ENCODE data around the gene DYNLRB1. TPM values are rescaled to one million over a fixed set of nuclear protein-coding genes. Genes with fewer than 3 reads are reported as not detected.

Gene DYNLRB1
- total and polyA plus RNA-seq, 9 of the 15 experiments (the other 6 are each of a cell fraction or from before 2014, with no cell fraction given), result 48.7 to 358 (median 121) TPM

- POLR2A ChIA-PET, result interaction anchor here (0.6 to 1.1 kb wide), 4 partner anchors 23 to 1320 kb away, joined by 3 read pairs; no protein-coding TSS in a partner anchor
- FAIRE-seq, result no peak
- CTCF ChIA-PET (ENCODE audit: low intra/inter-chr PET ratio), result no interaction called here
Measured at GRCh38 chr20:34511891-34512265, 4.3 kb upstream of the DYNLRB1 start.

GRCh38 chr20:34512266-34512954, 3.8 kb upstream of the DYNLRB1 start:
- no peak for ATAC-seq
- no peak for DNase-seq (ENCODE audit: extremely low read depth in 1 of 4, low spot score in 3 of 4)
- Histone ChIP-seq H3K9me1 (ENCODE audit: control insufficient read depth, insufficient read depth, low read length) (no peaks in the 10 kb centered on the region), H2AFZ (ENCODE audit: low read depth, low read length) (no peak overlapping the region), H3K4me2 (ENCODE audit: insufficient read depth, low read length) (no peak overlapping the region), H3K79me2 (ENCODE audit: control insufficient read depth, insufficient read depth, low read length) (peaks cover 21% of the 10 kb centered on the region), H4K20me1 (replicated peaks; ENCODE audit: control insufficient read depth, insufficient read depth, low read length) (no peaks in the 10 kb centered on the region), H3K9ac (ENCODE audit: insufficient read depth in 1 of 2, low read depth in 2 of 2, low read length in 2 of 2) (no peak overlapping the region), H3K4me3 (no peak overlapping the region), H3K4me1 (replicated peaks in 1 of 2; ENCODE audit: control insufficient read depth in 2 of 2, insufficient read depth in 2 of 2, low read length in 2 of 2) (peaks cover 12 to 15% of the 10 kb centered on the region in 2 experiments; a peak in 4 of 5 replicates), H3K27ac (ENCODE audit: extremely low read depth, low read depth, low read length) (peak overlapping the region; percentile 15; the same call in 1 of the 3 replicates), H3K27me3 (ENCODE audit: control insufficient read depth in 2 of 2, insufficient read depth in 2 of 2, low read length in 2 of 2) (no peaks in the 10 kb centered on the region), H3K36me3 (ENCODE audit: control insufficient read depth, insufficient read depth, low read length) (peaks cover 35% of the 10 kb centered on the region; the same call in 2 of the 3 replicates), H3K9me3 (replicated peaks; ENCODE audit: control insufficient read depth, insufficient read depth, low read depth, low read length) (no peaks in the 10 kb centered on the region)
- in situ Hi-C loops (cut with MboI) (no loop called here), intact Hi-C loops (cut with micrococcal nuclease) (no loop called here)
- no peak for FAIRE-seq
- ChIA-PET CTCF (ENCODE audit: low intra/inter-chr PET ratio) (no interaction called here), POLR2A (interaction anchor here (0.6 to 1.1 kb wide), 4 partner anchors 23 to 1319 kb away, joined by 3 read pairs; no protein-coding TSS in a partner anchor)
- 86% methylated on average over 4 of the region's 4 CpGs for WGBS (ENCODE audit: insufficient coverage, low coverage, missing lambda C conversion rate)
- TF ChIP-seq MAFG (tag; conservative IDR thresholded peaks at IDR 0.05) (no peak), HMBOX1 (IDR thresholded peaks at IDR 0.05) (0 out of 2 replicates have a peak, but pooled peaks have one; percentile 41)
- BruUV-seq (replicated peaks), result no TSS peak

More at GRCh38 chr20:34511891-34512265, 4.3 kb upstream of the DYNLRB1 start:
- in situ Hi-C loops (cut with MboI), result no loop called here
- H3K4me3 ChIP-seq, result no peak overlapping the region
- DNase-seq (ENCODE audit: extremely low read depth in 1 of 4, low spot score in 3 of 4) (no peak), ATAC-seq (no peak)
- peaks cover 12 to 15% of the 10 kb centered on the region in 2 experiments; a peak in 4 of 5 replicates for H3K4me1 ChIP-seq (replicated peaks in 1 of 2; ENCODE audit: control insufficient read depth in 2 of 2, insufficient read depth in 2 of 2, low read length in 2 of 2)
- peaks cover 40% of the 10 kb centered on the region; the same call in 2 of the 3 replicates for H3K36me3 ChIP-seq (ENCODE audit: control insufficient read depth, insufficient read depth, low read length)
- no peak overlapping the region for H3K4me2 ChIP-seq (ENCODE audit: insufficient read depth, low read length)
- no peaks in the 10 kb centered on the region for H3K9me1 ChIP-seq (ENCODE audit: control insufficient read depth, insufficient read depth, low read length)
- no peaks in the 10 kb centered on the region for H3K27me3 ChIP-seq (ENCODE audit: control insufficient read depth in 2 of 2, insufficient read depth in 2 of 2, low read length in 2 of 2)
- no peaks in the 10 kb centered on the region for H3K9me3 ChIP-seq (replicated peaks; ENCODE audit: control insufficient read depth, insufficient read depth, low read depth, low read length)
- WGBS (ENCODE audit: insufficient coverage, low coverage, missing lambda C conversion rate), result 83% methylated on average over 3 of the region's 3 CpGs
- BruUV-seq (replicated peaks), result no TSS peak
- no peaks in the 10 kb centered on the region for H4K20me1 ChIP-seq (replicated peaks; ENCODE audit: control insufficient read depth, insufficient read depth, low read length)
- no peak overlapping the region for H3K9ac ChIP-seq (ENCODE audit: insufficient read depth in 1 of 2, low read depth in 2 of 2, low read length in 2 of 2)
- 0 out of 2 replicates have a peak, but pooled peaks have one; percentile 11 for TF ChIP-seq ZFX (CRISPR knock-in tag; IDR thresholded peaks at IDR 0.05)
- TF ChIP-seq FOXK1 (CRISPR knock-in tag; IDR thresholded peaks at IDR 0.05; ENCODE audit: borderline replicate concordance), result no peak
- 0 out of 2 replicates have a peak, but pooled peaks have one; percentile 3 for TF ChIP-seq POLR2AphosphoS5 (IDR thresholded peaks at IDR 0.05; ENCODE audit: control insufficient read depth, insufficient read depth, low read depth, low read length)
- H3K79me2 ChIP-seq (ENCODE audit: control insufficient read depth, insufficient read depth, low read length), result peaks cover 16% of the 10 kb centered on the region
- H2AFZ ChIP-seq (ENCODE audit: low read depth, low read length), result no peak overlapping the region
- no peak overlapping the region for H3K27ac ChIP-seq (ENCODE audit: extremely low read depth, low read depth, low read length)
- intact Hi-C loops (cut with micrococcal nuclease), result no loop called here

All from K562 (cell line).